HCT116 (cell line): Measurements from ENCODE around the gene PGA5. TPM values are rescaled to one million over a fixed set of nuclear protein-coding genes. Genes with fewer than 3 reads are reported as not detected.

Experiments
- ATAC-seq: fragments of 200-7000 bp; cut with Tn5 transposase; 2 replicates; pipeline ENCODE4 v1.9.1; 2020; ENCODE audit warnings: mild to moderate bottlenecking, moderate library complexity
- BruUV-seq: library from RNA; stranded (reverse); fragments of 400-500 nt; replicated peaks from 2 replicates; lab custom pipeline; 2021; lab: Mats Ljungman, UMichigan
- CTCF ChIA-PET: fragments of 300-600 bp; sonication (Branson Sonifier 250); formaldehyde crosslinking; loops from one replicate; lab custom pipeline; 2021; ENCODE audit warnings: antibody characterized with exemption; lab: Charles Lee
- POLR2A ChIA-PET: fragments of 300-600, 350-600 bp; sonication (Branson Sonifier 250); formaldehyde crosslinking; loops from one replicate; lab custom pipeline; 2021; ENCODE audit warnings: antibody characterized with exemption; lab: Charles Lee
- RAD21 ChIA-PET, 2 experiments: fragments of 300-600 bp; sonication (Branson Sonifier 250); formaldehyde crosslinking; loops; one replicate each; lab custom pipeline; 2023; ENCODE audit warnings: low total read pairs in 2 of 2; ENCODE audit not compliant: uncharacterized antibody in 2 of 2, unreplicated experiment in 2 of 2, low non-redundant PET in 1 of 2; lab: Charles Lee
- DNase-seq: peaks from one replicate; pipeline ENCODE4 v3.0.0-alpha.2; 2010; ENCODE audit warnings: low read depth, low spot score
- H2AFZ ChIP-seq: fragments of 200-600 bp; shearing (Covaris generic), sonication (generic); 2 replicates; pipeline ENCODE4 v1.6.1; 2017; ENCODE audit warnings: low read depth, mixed run types, mixed read lengths, antibody characterized with exemption, low read length; ENCODE audit not compliant: poor library complexity, severe bottlenecking
- H3K27ac ChIP-seq: 2 replicates; pipeline ENCODE4 v1.5.1; 2012; ENCODE audit warnings: low read depth, low read length
- H3K27me3 ChIP-seq: fragments of 200-600 bp; sonication (generic); 2 replicates; pipeline ENCODE4 v1.6.1; 2016; ENCODE audit warnings: mixed run types, low read length, mixed read lengths; ENCODE audit not compliant: insufficient read depth
- H3K36me3 ChIP-seq, 2 experiments: fragments of 200-500 bp in 1 of 2; fragments of 200-600 bp in 1 of 2; sonication (Bioruptor generic) in 1 of 2; sonication (generic) in 1 of 2; 2 replicates each; pipeline versions ENCODE4 v1.5.1 to v1.6.1; 2014 to 2016; ENCODE audit warnings: low read length in 2 of 2, inconsistent platforms in 1 of 2, mixed read lengths in 1 of 2, mixed run types in 1 of 2; ENCODE audit not compliant: insufficient read depth in 2 of 2, control insufficient read depth in 1 of 2
- H3K4me1 ChIP-seq, 2 experiments: fragments of 200-600 bp in 1 of 2; sonication (generic) in 1 of 2; 2 replicates each; pipeline versions ENCODE4 v1.5.1 to v1.6.1; 2012 to 2017; ENCODE audit warnings: low read length in 2 of 2, inconsistent platforms in 1 of 2, mild to moderate bottlenecking in 1 of 2, mixed read lengths in 1 of 2, mixed run types in 1 of 2, moderate library complexity in 1 of 2; ENCODE audit not compliant: insufficient read depth in 2 of 2, control insufficient read depth in 1 of 2
- H3K4me2 ChIP-seq: fragments of 200-600 bp; sonication (generic); 2 replicates; pipeline ENCODE4 v1.6.1; 2017; ENCODE audit warnings: mixed run types, low read length, mixed read lengths
- H3K4me3 ChIP-seq, 2 experiments: fragments of 200-600 bp in 1 of 2; sonication (generic) in 1 of 2; replicated peaks in 1 of 2; 2 replicates each; pipeline ENCODE4 v1.5.1; 2011 to 2016; ENCODE audit warnings: low read length in 2 of 2, control low read depth in 1 of 2, low read depth in 1 of 2, mild to moderate bottlenecking in 1 of 2, mixed read lengths in 1 of 2, mixed run types in 1 of 2
- H3K79me2 ChIP-seq: fragments of 200-600 bp; sonication (generic); 2 replicates; pipeline ENCODE4 v1.6.1; 2017; ENCODE audit warnings: mild to moderate bottlenecking, mixed run types, low read length, moderate library complexity, mixed read lengths; ENCODE audit not compliant: insufficient read depth
- H3K9ac ChIP-seq: fragments of 200-600 bp; sonication (generic); 2 replicates; pipeline ENCODE4 v1.6.1; 2016; ENCODE audit warnings: low read length, mixed read lengths
- H3K9me2 ChIP-seq: fragments of 200-600 bp; sonication (generic), shearing (Covaris generic); 2 replicates; pipeline ENCODE4 v1.6.1; 2017; ENCODE audit warnings: mixed run types, mild to moderate bottlenecking, moderate library complexity; ENCODE audit not compliant: insufficient read depth
- H3K9me3 ChIP-seq, 2 experiments: fragments of 200-500 bp in 1 of 2; fragments of 200-600 bp in 1 of 2; sonication (Bioruptor generic) in 1 of 2; sonication (generic) in 1 of 2; 2 replicates each; pipeline ENCODE4 v1.6.1; 2014 to 2017; ENCODE audit warnings: low read length in 2 of 2, mixed read lengths in 2 of 2, inconsistent platforms in 1 of 2, low read depth in 1 of 2, mild to moderate bottlenecking in 1 of 2, mixed run types in 1 of 2, moderate library complexity in 1 of 2; ENCODE audit not compliant: control insufficient read depth in 1 of 2, insufficient read depth in 1 of 2
- H4K20me1 ChIP-seq: fragments of 200-600 bp; sonication (generic), shearing (Covaris generic); 2 replicates; pipeline ENCODE4 v1.6.1; 2017; ENCODE audit warnings: mixed run types, mild to moderate bottlenecking, moderate library complexity; ENCODE audit not compliant: insufficient read depth
- CEBPB ChIP-seq: IDR thresholded peaks from 2 replicates; pipeline ENCODE4 v1.6.1; 2012; ENCODE audit warnings: low read depth
- EGR1 ChIP-seq: IDR thresholded peaks from 2 replicates; pipeline ENCODE4 v1.6.1; 2012; ENCODE audit warnings: low read depth
- EZH2 ChIP-seq: fragments of 200-600 bp; sonication (generic); IDR thresholded peaks from 2 replicates; pipeline ENCODE4 v1.6.1; 2017; ENCODE audit warnings: antibody characterized with exemption, mixed run types
- EZH2phosphoT487 ChIP-seq: fragments of 200-600 bp; IDR thresholded peaks from 2 replicates; pipeline ENCODE4 v1.6.1; 2018; ENCODE audit warnings: antibody characterized with exemption, borderline replicate concordance
- JUND ChIP-seq: IDR thresholded peaks from 2 replicates; pipeline ENCODE4 v1.6.1; 2012
- POLR2A ChIP-seq: IDR thresholded peaks from 2 replicates; pipeline ENCODE4 v1.7.0; 2011; ENCODE audit warnings: borderline replicate concordance; ENCODE audit not compliant: insufficient read depth, insufficient read length; ENCODE audit errors: extremely low read depth
- POLR2AphosphoS5 ChIP-seq: IDR thresholded peaks from 2 replicates; pipeline ENCODE4 v1.6.1; 2011; ENCODE audit warnings: mild to moderate bottlenecking, low read depth, low read length, moderate library complexity
- RAD21 ChIP-seq: IDR thresholded peaks from 2 replicates; pipeline ENCODE4 v1.6.1; 2012; ENCODE audit warnings: low read depth, mild to moderate bottlenecking
- SIN3A ChIP-seq: IDR thresholded peaks from 2 replicates; pipeline ENCODE4 v1.6.1; 2012; ENCODE audit warnings: low read depth
- SP1 ChIP-seq: IDR thresholded peaks from 2 replicates; pipeline ENCODE4 v1.6.1; 2012; ENCODE audit warnings: low read depth
- TCF7L2 ChIP-seq: IDR thresholded peaks from 2 replicates; pipeline ENCODE4 v1.7.0; 2011; ENCODE audit warnings: borderline replicate concordance, inconsistent platforms; ENCODE audit not compliant: insufficient read depth, insufficient read length; ENCODE audit errors: extremely low read depth
- YY1 ChIP-seq: IDR thresholded peaks from 2 replicates; pipeline ENCODE4 v1.6.1; 2011; ENCODE audit warnings: low read length, low read depth, moderate library complexity, mild to moderate bottlenecking; ENCODE audit not compliant: insufficient replicate concordance; ENCODE audit errors: extremely low read depth
- ZFX ChIP-seq: fragments of 450-650 bp; IDR thresholded peaks from 2 replicates; pipeline ENCODE4 v1.6.1; 2017
- ZNF274 ChIP-seq: fragments of 200-500 bp; sonication (Bioruptor generic); IDR thresholded peaks from 2 replicates; pipeline ENCODE4 v1.6.1; 2014; ENCODE audit warnings: mild to moderate bottlenecking, low read depth, low read length, inconsistent platforms
- intact Hi-C: fragments of 100-400 bp; cut with micrococcal nuclease; formaldehyde crosslinking; loops from 2 replicates; pipeline ENCODE4 v1.10.0; 2022
- total RNA-seq: library from RNA; stranded (reverse); gene quantifications from one replicate; pipeline ENCODE4 v1.2.1, GENCODE V29; 2021; ENCODE audit not compliant: unreplicated experiment
- TF ChIP-seq, protein P1 (sequence below): IDR thresholded peaks from 2 replicates; pipeline ENCODE4 v1.6.1; 2012
- TF ChIP-seq, protein P2 (sequence below): IDR thresholded peaks from 2 replicates; pipeline ENCODE4 v1.6.1; 2011; ENCODE audit warnings: mild to moderate bottlenecking, low read length, moderate library complexity; ENCODE audit not compliant: insufficient replicate concordance; ENCODE audit errors: extremely low read depth
- TF ChIP-seq, protein P3 (sequence below), 3 experiments: fragments of 200-600 bp in 1 of 3; sonication (generic) in 1 of 3; IDR thresholded peaks in 2 of 3; conservative IDR thresholded peaks in 1 of 3; 2 replicates each; pipeline ENCODE4 v1.5.1; 2012 to 2017; ENCODE audit warnings: low read depth in 2 of 3, low read length in 2 of 3, antibody characterized with exemption in 1 of 3, borderline replicate concordance in 1 of 3, control low read depth in 1 of 3, mild to moderate bottlenecking in 1 of 3, mixed read lengths in 1 of 3, mixed run types in 1 of 3, moderate library complexity in 1 of 3; ENCODE audit not compliant: insufficient read depth in 1 of 3
- TF ChIP-seq, protein P4 (sequence below): IDR thresholded peaks from 2 replicates; pipeline ENCODE4 v1.6.1; 2012
- TF ChIP-seq, protein P5 (sequence below): IDR thresholded peaks from 2 replicates; pipeline ENCODE4 v1.6.1; 2012; ENCODE audit warnings: low read depth

Gene PGA5
- total RNA-seq, 1 experiment from 2014 or later = not detected

DNA sequence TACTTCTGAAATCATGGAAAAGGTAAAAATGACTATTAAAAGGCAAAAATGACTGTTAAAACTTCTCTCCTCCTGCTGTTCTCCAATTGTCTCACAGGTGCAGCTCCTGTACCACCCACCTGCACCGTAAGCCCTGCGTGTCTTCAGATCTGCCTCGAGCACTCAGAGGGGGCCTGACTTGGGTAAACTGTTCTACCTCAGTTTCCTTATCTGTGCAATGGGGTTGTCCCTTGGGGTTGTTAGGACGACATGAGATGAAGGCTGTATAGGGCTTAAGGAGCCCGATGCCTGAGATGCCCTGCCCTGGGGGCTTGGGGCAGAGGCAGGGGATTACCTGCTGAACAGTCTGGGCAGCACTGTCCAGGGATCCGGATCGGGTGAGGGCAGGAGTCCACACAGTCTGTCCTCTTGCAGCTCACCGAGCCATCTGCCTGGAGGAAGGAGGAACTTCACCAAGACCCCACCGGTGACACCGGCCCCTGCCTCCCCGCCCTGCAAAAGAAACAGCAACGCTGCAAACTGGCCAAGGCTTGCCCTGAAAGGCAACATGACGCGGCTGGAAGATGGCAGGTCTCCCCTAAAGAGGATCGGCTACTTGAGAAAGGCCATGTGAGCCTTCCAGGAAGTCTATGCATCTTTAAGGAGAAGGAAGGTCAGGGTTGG lies 27.7 kb downstream of the PGA5 start:
- H3K4me1 ChIP-seq = peaks cover 8 to 15% of the 10 kb centered on the region in 2 experiments
- no peak overlapping the region for H3K4me2 ChIP-seq
- H3K27ac ChIP-seq = no peak overlapping the region
- H3K79me2 ChIP-seq = no peaks in the 10 kb centered on the region
- no TSS peak for BruUV-seq
- ATAC-seq = no peak
- H4K20me1 ChIP-seq = no peaks in the 10 kb centered on the region
- TF ChIP-seq, protein P1, sequence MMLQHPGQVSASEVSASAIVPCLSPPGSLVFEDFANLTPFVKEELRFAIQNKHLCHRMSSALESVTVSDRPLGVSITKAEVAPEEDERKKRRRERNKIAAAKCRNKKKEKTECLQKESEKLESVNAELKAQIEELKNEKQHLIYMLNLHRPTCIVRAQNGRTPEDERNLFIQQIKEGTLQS = no peak
- TF ChIP-seq ZFX (no peak), SIN3A (no peak), JUND (no peak), POLR2A (no peak), EZH2 (no peak), POLR2AphosphoS5 (no peak), YY1 (no peak), TCF7L2 (no peak), EZH2phosphoT487 (no peak), EGR1 (no peak), CEBPB (no peak), SP1 (no peak), RAD21 (no peak), ZNF274 (no peak)
- TF ChIP-seq, protein P2, sequence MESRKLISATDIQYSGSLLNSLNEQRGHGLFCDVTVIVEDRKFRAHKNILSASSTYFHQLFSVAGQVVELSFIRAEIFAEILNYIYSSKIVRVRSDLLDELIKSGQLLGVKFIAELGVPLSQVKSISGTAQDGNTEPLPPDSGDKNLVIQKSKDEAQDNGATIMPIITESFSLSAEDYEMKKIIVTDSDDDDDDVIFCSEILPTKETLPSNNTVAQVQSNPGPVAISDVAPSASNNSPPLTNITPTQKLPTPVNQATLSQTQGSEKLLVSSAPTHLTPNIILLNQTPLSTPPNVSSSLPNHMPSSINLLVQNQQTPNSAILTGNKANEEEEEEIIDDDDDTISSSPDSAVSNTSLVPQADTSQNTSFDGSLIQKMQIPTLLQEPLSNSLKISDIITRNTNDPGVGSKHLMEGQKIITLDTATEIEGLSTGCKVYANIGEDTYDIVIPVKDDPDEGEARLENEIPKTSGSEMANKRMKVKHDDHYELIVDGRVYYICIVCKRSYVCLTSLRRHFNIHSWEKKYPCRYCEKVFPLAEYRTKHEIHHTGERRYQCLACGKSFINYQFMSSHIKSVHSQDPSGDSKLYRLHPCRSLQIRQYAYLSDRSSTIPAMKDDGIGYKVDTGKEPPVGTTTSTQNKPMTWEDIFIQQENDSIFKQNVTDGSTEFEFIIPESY = no peak
- TF ChIP-seq, protein P3, sequence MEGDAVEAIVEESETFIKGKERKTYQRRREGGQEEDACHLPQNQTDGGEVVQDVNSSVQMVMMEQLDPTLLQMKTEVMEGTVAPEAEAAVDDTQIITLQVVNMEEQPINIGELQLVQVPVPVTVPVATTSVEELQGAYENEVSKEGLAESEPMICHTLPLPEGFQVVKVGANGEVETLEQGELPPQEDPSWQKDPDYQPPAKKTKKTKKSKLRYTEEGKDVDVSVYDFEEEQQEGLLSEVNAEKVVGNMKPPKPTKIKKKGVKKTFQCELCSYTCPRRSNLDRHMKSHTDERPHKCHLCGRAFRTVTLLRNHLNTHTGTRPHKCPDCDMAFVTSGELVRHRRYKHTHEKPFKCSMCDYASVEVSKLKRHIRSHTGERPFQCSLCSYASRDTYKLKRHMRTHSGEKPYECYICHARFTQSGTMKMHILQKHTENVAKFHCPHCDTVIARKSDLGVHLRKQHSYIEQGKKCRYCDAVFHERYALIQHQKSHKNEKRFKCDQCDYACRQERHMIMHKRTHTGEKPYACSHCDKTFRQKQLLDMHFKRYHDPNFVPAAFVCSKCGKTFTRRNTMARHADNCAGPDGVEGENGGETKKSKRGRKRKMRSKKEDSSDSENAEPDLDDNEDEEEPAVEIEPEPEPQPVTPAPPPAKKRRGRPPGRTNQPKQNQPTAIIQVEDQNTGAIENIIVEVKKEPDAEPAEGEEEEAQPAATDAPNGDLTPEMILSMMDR (IDR thresholded peaks at IDR 0.05 in 2 of 3, conservative IDR thresholded peaks at IDR 0.05 in 1 of 3; ENCODE audit: borderline replicate concordance in 1 of 3, insufficient read depth in 1 of 3, low read depth in 2 of 3, low read length in 2 of 3) = no peak
- TF ChIP-seq, protein P4, sequence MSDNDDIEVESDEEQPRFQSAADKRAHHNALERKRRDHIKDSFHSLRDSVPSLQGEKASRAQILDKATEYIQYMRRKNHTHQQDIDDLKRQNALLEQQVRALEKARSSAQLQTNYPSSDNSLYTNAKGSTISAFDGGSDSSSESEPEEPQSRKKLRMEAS = no peak
- TF ChIP-seq, protein P5, sequence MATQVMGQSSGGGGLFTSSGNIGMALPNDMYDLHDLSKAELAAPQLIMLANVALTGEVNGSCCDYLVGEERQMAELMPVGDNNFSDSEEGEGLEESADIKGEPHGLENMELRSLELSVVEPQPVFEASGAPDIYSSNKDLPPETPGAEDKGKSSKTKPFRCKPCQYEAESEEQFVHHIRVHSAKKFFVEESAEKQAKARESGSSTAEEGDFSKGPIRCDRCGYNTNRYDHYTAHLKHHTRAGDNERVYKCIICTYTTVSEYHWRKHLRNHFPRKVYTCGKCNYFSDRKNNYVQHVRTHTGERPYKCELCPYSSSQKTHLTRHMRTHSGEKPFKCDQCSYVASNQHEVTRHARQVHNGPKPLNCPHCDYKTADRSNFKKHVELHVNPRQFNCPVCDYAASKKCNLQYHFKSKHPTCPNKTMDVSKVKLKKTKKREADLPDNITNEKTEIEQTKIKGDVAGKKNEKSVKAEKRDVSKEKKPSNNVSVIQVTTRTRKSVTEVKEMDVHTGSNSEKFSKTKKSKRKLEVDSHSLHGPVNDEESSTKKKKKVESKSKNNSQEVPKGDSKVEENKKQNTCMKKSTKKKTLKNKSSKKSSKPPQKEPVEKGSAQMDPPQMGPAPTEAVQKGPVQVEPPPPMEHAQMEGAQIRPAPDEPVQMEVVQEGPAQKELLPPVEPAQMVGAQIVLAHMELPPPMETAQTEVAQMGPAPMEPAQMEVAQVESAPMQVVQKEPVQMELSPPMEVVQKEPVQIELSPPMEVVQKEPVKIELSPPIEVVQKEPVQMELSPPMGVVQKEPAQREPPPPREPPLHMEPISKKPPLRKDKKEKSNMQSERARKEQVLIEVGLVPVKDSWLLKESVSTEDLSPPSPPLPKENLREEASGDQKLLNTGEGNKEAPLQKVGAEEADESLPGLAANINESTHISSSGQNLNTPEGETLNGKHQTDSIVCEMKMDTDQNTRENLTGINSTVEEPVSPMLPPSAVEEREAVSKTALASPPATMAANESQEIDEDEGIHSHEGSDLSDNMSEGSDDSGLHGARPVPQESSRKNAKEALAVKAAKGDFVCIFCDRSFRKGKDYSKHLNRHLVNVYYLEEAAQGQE = no peak
- TF ChIP-seq, all 23 proteins: peak for 0
- no peak for DNase-seq
- no peaks in the 10 kb centered on the region for H3K9me2 ChIP-seq
- CTCF ChIA-PET = no interaction called here
- no peaks in the 10 kb centered on the region for H3K9me3 ChIP-seq
- POLR2A ChIA-PET = no interaction called here
- H3K27me3 ChIP-seq = no peaks in the 10 kb centered on the region
- no peak overlapping the region for H2AFZ ChIP-seq
- intact Hi-C loops = no loop called here
- H3K4me3 ChIP-seq = no peak overlapping the region
- RAD21 ChIA-PET = no interaction called here
- no peak overlapping the region for H3K9ac ChIP-seq
- H3K36me3 ChIP-seq = no peaks in the 10 kb centered on the region
